ENCODE results near the gene SERPINB13.
"Not testable (repeated sequence)": the region's sequence is repeated elsewhere in the genome, so short reads cannot be mapped to it uniquely, and the experiment has no call there.

SERPINB13 gene

GRCh38 chr18:63590373-63590772 lies 3.2 kb downstream of the SERPINB13 start:
- no peak for DNase-seq (ENCODE audit: low spot score)

GRCh38 chr18:63590966-63591695 lies 4.0 kb downstream of the SERPINB13 start:
- DNase-seq (ENCODE audit: low spot score), result no peak

DNA sequence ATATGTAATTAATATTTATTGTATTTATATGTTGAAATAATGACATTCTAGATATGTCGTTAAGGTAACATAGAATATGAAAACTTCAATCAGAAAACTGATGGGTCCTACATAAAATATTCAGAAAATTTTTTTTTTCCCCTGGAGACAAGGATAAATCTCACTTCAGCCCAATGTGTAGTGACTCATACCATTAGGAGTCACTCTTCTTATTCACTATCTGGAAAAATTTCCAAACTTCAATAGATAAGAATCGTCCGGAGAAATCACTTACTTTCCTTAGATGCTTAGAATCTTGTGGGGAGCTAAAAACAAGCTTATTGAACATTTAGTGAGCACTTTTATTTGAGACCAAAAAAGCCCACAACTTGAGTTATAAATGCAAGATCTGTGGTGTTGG lies 4.6 kb downstream of the SERPINB13 start:
- DNase-seq (ENCODE audit: low spot score), result no peak

GRCh38 chr18:63592471-63592870 lies 5.3 kb downstream of the SERPINB13 start:
- DNase-seq (ENCODE audit: low spot score), result no peak

DNA sequence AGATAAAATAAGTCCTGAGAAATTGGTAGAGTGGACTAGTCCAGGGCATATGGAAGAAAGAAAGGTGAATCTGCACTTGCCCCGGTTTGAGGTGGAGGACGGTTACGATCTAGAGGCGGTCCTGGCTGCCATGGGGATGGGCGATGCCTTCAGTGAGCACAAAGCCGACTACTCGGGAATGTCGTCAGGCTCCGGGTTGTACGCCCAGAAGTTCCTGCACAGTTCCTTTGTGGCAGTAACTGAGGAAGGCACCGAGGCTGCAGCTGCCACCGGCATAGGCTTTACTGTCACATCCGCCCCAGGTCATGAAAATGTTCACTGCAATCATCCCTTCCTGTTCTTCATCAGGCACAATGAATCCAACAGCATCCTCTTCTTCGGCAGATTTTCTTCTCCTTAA lies 9.8 kb downstream of the SERPINB13 start:
- no peak for DNase-seq (ENCODE audit: low spot score)

DNA sequence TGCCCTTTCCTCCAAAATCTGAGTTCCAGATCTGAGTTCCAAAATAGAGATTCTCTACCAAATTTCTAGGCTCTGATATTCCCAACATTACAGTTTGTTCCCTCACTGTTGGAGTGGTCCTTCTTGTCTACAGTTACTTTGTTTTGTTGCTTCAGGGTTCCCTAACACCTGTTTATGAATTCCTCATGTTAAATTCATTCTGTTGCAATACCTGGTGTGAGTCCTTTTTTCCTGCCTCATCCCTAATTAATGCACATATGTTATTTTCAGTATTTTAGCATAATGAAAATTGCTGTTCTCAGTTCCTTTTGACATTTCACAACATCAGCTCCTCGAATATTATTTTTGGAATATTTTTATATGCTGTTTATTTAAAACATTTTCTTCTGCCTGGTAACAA lies 16.2 kb downstream of the SERPINB13 start:
- no peak for DNase-seq (ENCODE audit: low spot score)

DNA sequence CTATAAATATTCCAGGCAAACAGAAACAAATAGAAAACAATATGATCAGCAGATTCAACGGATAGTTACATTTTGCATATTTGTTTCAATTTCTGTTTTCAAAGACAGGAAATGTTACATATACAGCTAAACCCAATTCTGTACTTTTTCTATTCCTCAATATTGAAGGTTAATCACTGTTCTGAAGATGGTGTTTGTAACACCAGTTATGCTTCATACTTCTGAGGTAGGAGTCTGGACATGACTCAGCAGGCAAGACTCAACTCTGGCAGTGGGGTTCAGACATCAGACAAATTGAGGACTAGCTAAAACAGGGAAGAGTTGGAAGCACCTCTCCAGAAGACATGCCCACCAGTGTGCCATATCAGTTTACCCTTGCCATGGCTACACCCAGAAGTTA lies 16.6 kb downstream of the SERPINB13 start:
- no peak for DNase-seq (ENCODE audit: low spot score)

DNA sequence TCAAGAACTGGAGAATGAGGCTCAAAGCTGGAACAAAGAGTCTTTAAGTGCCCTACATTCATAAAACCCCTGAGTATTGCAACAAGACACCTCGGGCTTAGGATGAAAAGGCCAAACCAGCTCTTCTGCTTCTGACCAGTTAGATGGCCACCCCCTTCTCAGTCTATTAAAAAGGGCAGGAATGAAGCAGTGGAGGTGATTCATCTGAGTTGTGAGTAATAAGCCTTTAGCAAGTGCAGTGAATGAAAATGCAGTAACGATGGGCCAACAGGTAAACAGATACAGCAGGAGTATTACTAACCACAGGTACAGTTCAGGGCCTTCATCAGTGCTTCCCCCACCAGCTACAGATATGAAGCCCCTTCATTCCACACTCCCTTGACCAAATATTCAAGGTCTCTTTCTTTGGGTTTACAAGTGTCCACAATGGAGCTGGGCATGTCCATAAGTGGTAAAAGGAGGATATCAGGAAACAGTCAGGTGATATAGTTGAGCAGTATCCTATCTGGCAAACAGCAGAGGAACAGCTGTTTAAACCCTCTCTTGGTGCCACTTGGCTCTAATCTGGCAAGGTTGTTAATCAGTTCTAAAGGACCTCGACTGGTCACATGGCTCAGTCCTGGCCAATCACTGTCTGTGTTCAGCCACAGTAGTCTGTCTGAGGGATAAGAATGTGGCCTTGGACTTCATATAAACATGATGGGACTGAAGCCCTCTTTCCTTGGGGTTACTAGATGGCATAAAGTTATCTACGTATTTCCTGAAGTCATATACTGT lies 17.8 kb downstream of the SERPINB13 start:
- no peak for DNase-seq (ENCODE audit: low spot score)

DNA sequence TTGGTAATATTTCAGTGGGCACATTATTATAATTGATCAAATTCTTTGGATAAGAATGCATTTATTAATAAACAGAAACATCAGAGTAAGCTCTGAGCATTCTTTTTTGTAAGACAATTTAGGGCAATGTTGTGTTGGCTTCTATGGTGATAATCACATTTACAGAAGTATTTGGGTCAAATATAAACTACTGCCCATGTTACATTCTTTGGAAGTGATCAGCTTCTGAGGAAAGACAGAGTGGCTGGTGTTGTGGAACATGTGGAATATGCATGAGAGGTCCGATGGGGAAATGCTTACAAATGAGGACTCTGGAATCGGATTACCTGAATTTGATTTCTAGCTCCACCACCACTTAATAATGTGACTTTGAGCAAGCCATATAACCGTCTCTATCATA lies 19.4 kb downstream of the SERPINB13 start:
- DNase-seq (ENCODE audit: low spot score), result no peak

- no peak for DNase-seq (ENCODE audit: low spot score)
These were observed 26.3 kb downstream of the SERPINB13 start for GRCh38 chr18:63613420-63613819.

DNA sequence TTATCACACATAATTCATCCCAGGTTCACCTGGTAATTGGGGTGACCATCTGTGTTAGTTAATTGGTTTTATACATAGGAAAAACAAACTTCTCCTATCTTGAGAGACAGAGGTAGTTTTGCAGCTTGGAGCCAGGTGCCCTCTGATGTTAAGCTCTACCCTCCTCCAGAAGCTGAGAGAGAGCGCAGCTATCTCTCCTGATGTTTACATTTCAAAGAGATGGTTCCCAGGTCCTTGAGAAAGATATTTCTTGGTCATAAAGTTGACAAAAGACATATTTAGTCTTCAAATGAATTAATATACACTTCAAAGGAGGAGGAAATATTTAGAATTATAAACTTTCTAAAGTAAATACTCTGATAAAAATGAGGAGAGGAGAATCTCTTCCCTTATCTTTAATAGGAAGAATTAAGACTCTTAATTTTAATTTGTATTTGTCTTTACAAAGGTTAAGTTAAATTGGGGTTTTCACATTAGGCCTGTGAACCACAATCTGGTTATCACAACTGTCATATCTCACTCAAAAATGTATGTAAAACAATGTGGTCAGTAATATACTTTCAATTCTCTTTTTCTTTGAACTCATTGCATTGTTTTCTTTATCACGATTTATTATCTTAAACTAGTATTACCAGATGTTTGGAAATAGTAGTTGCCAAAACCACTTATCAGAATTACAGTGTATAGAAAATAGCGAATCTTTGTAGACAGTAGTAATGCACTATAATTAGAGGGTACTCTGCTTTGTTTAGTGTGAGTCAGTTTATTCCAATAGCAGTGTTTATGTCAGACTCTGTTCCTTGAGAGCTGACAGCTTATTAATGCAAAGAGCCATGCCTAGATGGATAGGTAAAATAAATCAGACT lies 30.1 kb downstream of the SERPINB13 start:
- no peak for DNase-seq (ENCODE audit: low spot score)

DNA sequence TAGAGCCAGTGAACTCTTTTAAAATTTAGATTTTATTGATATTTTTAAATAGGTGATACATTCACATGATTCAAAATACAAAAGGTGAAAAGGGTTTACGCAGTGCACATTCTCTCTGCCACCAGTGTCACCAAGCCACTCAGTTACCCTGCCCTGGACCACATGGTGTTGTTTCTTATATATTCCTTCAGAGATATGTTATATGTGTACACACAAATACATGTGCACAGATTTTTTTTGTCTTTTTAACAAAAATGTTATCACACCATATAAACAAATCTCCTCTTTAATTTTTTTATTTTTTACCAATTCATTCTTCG lies 30.7 kb downstream of the SERPINB13 start:
- DNase-seq (ENCODE audit: low spot score), result no peak

GRCh38 chr18:63619661-63620060 lies 32.5 kb downstream of the SERPINB13 start:
- no peak for DNase-seq (ENCODE audit: low spot score)

DNA sequence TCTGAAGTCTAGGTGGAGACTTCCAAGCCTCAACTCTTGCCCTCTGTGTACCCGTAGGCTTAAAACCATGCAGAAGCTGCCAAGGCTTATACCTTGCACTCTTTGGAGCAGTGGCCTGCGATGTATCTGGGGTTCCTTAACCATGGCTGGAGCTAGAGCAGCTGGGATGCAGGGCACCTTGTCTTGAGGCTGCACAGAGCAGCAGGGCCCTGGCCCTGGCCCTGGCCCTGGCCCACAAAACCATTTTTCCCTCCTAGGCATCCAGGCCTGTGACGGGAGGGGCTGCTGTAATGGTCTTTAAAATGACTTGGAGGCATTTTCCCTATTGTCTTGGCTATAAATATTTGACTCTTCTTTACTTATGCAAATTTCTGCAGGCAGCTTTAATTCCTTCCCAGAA lies 37.7 kb downstream of the SERPINB13 start:
- DNase-seq (ENCODE audit: low spot score), result no peak

DNA sequence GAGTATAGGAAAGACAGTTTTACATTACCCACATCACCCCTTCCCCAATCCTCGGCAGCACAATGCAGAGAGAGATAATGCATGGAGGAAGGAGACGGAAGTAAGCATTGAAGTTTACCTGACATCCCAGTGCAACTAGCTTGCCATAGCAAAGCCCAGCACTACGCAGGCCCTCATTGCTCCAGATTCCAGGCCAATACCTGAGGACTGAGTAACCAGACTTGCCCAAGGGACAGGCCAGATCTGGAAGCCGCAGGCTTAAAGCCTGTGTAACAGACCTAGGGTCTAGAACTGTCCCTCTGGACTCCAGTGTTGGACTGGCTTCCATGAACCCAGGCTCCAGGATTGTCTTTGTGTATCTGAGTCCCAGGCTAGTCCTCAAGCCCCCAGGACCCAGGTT lies 39.3 kb downstream of the SERPINB13 start:
- no peak for DNase-seq (ENCODE audit: low spot score)

- DNase-seq (ENCODE audit: low spot score), result no peak
These were observed 40.7 kb downstream of the SERPINB13 start for GRCh38 chr18:63627819-63628218.

DNA sequence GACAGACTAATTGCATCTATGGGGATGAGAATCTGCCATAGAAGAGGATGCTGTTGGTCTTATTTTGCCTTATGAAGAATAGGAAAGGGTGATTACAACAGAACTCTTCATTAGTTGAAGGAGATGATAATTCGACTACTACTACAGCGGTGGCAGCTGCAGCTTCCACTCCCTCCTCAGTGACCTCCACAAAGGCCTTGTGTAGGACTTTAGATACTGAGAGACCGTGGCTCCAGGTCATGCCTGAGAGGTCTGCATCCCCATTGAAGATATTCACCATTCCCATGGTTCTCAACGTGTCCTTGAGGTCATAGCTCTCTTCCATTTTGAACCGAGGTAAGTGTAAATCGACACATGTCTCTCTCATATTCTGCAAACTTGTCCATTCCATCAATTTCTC lies 50.6 kb downstream of the SERPINB13 start:
- no peak for DNase-seq (ENCODE audit: low spot score)

GRCh38 chr18:63641157-63641680 lies 54.1 kb downstream of the SERPINB13 start:
- not testable (repeated sequence) for DNase-seq (ENCODE audit: low spot score)

- not testable (repeated sequence) for DNase-seq (ENCODE audit: low spot score)
These were observed 55.7 kb downstream of the SERPINB13 start for GRCh38 chr18:63642668-63643356.

- not testable (repeated sequence) for DNase-seq (ENCODE audit: low spot score)
These were observed 57.0 kb downstream of the SERPINB13 start, which contains the start of gene SERPINB4 for GRCh38 chr18:63644142-63644541. SERPINB4 (minus strand) TSS chr18:63644256; CDS start chr18:63643577, 679 bp downstream.

DNA sequence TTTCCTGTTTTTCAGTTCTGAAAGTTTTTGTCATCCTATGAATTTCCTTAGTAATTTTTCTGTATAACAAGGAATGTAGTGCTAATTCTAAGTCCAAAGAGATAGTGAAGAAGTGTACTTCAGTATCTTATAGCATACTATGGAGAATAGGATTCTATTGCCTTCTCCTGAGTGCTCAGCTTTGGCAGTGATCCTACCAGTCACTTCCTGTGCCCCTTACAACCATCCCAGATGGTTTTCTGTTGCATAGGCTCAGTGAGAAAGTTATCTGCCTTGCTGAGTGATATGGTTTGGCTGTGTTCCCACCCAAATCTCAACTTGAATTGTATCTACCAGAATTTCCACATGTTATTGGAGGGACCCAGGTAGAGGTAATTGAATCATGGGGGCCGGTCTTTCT lies 57.6 kb downstream of the SERPINB13 start:
- not testable (repeated sequence) for DNase-seq (ENCODE audit: low spot score)

DNA sequence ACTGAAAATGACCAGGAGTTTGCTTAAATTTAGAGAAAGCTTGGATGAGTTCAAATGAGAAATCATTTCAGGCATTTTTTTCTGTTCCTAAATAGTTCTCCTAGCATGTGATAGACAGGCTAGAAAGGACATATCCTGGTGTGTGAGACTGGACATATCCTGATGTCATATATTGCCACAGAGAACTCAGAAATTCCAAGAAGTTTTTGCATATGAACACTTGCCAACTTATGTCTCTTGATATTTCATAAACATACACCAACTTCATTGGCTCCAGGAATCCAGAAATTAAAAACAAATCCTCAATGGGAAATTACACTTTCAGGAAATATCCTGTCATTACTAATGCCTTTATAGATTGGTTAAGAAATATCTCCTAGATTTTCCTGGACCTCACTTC lies 59.8 kb downstream of the SERPINB13 start:
- no peak for DNase-seq (ENCODE audit: low spot score)
